Activated CD4-positive, alpha-beta T cell treated with anti-CD3 and anti-CD28 coated beads for 24 hours (primary cell): ENCODE measurements around the gene CMTM8.
A peak's percentile ranks its signal among the peaks of the same experiment; 100 is the strongest.

ENCODE experiments used
- DNase-seq, 2 donors: peaks; one replicate each; pipeline ENCODE4 v3.0.0-alpha.2; 2020; ENCODE audit warnings: low read depth in 2 of 2

The CMTM8 gene

DNA sequence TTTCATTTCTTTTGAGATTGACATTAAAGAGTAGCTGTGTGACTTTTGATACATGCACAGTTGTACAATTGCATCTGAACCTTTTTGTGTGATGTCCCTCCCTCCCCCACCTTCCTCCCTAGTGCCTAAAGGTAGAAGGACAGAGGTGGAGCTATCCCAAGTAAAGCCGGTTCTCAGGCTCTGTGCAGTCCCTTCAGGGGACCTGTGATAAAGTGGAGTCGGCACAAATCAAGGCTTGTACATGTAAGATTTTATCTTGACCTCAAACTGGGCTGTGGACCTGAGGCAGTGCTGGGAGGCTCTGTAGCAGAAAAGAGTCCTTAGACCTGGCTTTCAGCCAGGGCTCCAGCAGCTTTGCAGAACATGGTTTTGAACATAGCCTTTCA lies 97.6 kb downstream of the CMTM8 start:
- no peak for DNase-seq

DNA sequence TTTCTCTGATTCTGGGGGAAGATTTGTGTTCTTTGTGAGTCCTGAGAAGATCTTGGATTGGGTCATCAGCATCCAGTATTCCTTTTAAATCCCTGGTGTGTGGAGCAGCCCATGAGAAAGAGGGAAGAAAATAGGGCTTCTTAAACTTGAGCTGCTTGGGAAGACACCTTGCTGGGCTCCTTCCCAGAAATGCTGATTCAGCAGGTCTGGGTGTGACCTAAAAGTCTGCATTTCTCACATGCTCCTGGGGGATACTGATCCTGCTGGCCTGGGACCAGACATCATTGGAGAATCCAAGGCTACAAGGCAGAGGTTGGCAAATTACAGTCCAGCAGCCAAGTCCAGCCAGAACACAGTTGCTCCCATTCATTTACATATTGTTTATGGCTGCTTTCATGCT lies 99.0 kb downstream of the CMTM8 start:
- no peak for DNase-seq

DNA sequence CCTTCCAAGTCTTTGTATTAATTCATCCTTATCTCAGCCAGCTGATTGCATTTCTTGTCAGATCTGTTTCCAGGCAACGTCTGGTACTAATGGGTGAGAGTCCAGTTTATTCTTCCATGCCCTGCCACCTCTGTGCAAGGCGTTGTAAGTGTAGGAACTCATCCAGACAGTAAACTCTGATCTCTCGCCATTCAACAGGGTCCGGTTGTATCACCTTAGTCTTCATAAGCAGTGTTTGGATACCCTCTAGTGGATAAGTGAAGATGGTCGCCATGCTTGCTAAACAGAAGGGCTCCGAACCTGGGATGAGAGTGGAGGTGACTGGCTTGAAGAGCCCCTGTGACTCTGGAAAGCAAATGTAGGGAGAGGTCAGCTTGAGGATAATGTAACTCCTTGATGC lies 101.6 kb downstream of the CMTM8 start:
- no peak for DNase-seq

DNA sequence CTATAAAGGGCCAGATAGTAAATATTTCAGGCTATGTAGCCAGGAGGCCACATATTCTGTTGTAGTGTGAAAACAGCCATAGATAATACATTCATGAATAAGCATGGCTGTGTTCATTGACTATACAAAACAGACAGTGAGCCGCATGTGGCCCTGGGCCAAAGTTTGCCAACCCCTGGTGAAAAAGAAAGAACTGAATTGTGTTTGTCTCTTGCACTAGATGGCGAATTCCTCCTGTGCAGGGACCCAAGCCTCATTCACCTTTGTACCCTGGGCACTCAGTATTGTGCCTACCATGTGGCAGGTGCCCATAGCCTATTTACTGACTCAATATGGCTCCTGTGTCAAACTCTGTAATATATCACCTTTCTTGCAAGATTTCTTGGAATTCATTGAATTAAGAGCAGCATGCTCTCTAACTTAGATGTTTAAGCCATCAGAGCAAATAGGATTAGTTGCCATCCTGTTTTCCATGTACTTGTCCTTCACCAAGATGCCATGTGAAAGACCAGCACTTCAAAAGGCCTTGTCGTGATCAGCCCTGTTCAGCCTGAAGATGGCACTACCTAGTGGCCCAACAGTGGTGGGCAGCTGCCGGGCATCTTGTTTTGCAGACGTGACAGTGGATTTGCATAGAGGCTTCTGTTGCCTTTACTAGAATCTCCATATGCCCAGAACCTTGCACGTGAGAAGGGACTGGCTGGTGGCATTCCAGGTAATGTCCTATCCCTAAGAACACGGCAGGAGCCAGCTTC lies 102.3 kb downstream of the CMTM8 start:
- no peak for DNase-seq

DNA sequence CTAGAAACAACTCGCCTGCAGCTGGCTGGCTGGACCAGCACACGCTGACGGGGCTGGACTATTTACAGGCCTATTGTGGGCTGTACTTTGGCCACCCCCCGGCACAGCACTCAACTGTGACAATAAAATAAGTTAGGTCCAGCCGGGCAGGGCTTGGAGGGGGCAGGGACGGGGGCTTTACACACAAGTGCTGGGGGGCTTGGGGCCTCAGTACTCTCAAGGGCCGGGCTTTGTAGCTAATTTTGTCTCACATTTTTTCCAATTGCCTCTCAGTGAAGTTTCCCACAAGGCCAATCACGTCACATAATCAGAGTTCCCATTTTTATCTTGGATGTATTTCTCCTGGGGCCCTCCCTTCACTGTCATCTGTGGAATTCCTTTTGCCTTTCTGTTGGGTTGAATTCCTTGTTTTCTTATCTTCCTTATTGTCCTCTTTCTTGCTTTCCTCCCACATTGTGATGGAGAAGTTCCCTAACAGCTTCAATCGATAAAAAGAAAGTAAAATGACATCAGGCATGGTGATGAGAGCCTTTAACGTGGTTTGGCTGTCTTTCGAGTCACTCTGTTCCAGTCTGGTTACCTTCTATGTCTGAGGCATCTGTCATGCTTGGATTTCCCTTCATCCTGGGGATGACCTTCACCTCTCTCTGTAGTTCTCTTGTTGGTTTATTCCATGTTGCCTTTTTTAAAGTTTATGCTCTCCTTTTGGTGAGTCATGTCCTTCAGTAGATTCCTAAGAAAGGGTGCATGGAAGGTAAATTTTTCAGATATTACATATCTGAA lies 109.1 kb downstream of the CMTM8 start:
- DNase-seq = no peak

DNA sequence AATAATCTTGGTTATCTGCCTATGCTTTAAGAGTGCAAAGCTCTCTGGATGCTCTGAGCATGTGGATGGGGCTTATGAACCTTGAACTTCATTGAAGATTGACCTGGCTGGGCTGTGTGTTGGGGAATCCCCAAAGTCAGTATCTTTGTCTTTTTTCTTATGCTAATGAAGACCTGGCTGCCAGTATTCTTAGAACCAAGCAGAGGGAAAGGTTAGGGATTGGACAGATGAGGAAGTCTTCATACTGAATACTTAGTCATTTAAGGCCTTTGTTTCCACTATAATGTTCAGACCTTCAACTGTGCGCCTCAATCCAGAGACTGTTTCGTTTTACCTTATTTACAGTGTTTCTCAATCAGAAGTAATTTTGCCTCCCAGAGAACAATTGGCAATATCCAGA lies 110.7 kb downstream of the CMTM8 start:
- DNase-seq = no peak

DNA sequence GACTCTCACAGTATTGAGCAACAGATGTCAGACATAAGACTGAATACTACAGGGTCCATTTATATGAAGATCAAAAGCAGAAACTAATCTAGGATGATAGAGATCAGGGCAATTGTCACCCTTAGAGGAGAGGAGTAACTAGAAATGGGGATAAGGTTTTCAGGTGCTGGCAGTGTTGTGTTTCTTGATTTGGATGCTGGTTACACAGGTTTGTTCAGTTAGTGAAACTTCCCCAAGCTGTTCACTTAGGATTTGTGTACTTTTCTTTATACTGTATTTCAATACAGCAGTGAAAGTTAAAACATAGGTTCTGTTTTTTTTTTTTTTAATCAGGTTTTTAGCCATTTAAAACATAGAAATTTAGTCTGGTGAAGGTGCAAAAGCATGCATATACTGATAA lies 114.1 kb downstream of the CMTM8 start:
- no peak for DNase-seq

DNA sequence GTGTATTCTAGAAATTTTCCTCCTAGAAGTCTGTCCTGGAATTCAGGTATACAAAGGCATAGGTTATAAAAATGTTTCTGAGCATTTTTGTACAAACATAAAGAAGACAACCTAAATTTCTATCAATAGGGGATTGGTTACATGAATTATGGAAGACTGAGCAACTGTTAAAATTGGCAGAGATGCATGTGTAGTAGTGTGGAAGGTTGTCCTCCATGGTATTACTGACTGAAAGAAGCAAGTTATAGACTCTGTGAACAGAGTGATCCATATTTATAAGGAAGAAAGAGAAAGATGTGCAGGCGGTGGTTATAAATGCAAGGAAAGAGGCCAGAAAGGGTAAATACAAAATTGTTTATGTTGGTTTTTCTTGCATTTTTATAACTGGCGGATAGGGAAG lies 114.9 kb downstream of the CMTM8 start:
- no peak for DNase-seq

DNA sequence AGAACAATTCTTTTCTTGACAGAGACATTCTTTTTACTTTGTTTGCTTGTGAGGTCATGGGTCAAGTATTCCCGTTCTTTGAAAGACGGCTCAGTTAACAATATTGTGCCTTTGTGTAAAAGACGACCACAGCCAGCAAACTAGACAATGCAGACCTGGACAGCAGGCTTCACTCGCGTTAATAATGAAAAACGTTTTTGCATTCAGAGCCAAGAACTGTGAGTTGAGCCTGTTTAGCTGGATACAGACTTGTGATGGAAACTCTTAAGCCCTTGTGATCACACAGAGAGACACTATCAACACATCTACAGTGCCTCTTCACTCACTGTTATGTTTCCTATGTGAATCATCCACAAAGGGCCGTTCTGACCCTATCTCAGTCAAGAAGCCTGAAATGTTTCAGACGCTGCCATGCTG lies 115.9 kb downstream of the CMTM8 start:
- DNase-seq = no peak

DNA sequence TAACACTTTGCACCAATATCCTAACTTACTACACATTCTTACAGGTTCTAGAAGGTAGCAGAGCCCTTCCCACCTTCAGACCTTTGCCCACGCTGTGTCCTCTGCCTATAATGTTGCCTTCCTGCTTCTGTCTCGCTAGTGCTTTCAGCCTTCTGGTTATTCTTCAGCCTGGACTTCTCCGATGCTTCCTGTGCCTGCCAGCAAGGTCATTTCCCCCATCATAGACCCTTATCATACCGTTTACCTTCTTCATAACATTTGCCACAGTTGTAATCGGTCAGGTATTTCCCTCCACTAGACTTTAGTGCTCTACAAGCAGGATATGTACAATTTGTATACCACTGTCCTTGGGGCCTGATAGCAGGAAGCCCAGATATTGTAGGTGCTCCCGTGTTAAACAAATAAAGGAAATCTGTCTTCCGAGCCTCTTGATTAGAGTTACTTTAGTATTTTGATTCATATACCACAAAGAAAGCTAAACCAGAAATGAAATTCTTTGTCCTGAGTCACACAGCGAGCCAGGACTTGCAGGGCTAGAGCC lies 117.3 kb downstream of the CMTM8 start:
- no peak for DNase-seq

DNA sequence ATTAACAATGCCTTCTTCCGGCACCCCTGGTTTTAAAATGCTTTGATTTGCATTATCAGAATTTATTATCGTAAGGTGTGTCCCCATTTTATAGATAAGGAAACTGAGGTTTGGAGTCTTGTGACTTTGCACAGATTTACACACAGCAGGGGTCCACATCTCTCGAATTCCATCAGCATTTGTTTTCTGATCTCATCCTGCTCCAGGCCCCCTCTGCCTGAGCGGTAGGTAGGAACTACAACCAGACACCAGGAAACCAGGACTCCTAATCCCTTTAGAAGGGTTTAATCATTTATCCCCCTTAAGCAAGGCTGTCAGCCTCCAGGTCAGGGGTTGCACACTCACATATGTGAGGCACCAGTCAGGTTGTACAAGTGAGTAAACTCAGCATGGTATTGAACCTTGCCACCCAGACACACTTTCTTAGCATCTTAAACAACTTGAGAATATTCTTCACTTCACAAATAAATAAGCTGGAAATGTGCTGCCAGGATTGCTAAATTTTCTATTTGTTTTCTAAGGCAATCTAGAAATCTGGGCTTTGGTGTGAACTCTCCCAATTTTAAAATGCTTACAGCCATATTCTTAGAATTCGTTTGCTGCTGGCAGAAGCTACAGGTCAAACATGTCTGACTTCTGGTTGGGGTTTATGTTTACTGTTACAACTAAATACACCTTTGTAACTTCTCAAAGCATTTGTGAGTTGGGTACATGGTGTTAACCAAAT lies 121.4 kb downstream of the CMTM8 start:
- no peak for DNase-seq

DNA sequence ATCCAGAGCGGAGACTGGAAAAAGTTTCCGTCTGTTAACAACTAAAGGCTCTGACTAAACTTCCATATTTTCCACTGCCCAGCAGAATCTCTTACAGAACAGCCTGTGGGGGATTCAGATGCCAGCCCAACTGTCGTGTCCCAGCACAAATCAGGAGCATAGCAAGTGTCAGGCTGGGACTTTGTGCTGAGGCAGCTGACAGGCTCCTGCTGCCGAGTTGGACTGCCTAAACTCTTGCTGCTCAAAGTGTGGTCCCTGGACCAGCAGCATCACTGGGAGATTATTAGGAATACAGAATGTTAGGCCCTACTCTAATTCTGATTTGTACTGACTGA lies 122.0 kb downstream of the CMTM8 start:
- DNase-seq = no peak

DNA sequence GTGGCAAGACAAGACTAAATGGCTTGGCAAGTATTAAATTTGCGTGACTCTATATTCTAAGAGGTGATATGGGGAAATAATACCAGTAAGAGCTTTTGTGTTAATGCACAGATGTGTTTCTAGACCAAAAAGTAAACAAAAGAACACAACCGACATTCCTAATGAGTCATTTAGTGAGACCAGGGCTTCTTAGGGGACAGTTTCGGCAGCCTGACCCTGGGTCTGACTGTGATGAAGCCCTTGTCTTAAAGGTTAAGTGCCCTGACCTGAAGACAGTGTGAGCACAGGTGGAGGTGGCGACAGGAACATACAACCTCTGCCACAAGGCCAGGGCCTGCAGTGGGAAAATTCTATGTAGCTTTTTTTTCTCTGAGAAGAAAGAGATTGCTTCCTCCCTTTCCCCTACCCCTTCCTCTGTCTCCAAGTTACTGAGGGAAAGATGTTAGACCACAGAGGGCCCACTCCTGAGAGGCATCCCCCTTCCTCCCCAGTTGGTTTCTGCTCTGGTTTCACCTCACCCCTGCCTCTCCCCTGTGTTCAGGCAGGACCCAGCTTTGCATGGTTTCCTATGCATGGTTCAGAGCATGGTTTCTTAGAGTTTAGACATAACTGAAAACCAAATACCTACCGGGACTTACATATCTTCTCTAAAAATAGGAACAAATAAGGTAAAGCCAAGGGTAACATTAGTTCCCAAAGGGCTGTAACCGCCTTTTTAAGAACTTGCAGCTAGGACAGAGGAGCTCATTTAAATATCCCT lies 128.3 kb downstream of the CMTM8 start:
- no peak for DNase-seq

DNA sequence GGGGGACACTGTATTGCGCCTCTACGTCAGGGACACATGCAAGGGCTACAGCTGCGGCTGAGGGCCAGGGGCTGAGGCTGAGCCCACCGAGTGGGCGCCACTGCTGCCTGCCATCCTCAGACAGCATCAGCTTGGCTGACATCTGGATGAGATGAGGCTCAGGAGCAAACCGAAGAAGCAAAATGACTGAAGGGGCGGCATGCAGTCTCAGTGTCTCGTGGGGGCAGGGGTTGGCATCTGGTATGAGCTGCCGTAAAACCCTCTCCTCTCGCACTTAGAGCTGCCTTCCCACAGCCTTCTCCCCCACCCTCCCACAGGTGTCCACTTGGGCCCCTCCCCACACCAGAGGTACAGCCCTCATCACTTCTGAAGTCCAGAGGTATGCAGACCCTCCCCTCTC lies 129.0 kb downstream of the CMTM8 start:
- no peak for DNase-seq

DNA sequence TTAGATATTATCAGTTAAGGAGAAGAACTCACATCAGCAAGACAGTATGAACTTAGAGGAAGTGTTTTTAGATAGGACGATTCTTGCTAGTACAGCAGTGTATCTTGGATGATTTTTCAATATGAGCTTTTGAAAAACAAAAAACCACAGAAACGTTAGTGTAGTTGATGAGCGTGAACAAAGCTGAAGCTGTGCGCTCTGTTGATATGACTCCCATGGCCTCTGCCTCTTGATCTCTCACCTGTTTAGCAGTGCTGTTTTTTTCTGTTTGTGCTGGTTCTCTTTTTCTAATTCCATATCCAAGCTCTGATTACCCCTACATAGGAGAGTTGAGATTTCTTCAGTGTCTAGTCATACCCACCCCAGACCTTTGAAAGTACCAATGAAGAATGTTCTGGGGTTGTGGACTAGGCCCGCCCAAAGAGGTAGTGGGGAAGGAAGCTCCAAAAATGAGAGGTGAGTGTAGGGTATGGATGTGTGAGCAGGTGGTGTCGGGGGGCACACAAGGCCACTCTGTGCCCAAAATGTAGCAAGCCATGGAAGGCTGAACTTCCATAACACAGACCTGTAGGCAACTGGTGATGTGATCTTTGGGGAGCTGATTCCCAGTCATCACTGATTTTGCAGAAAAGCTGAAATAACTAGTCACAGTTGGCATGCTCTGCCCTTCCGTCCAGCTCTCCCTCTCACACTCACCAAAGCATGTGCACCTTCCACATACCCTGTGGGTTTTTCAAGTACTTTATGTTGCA lies 133.2 kb downstream of the CMTM8 start:
- no peak for DNase-seq

DNA sequence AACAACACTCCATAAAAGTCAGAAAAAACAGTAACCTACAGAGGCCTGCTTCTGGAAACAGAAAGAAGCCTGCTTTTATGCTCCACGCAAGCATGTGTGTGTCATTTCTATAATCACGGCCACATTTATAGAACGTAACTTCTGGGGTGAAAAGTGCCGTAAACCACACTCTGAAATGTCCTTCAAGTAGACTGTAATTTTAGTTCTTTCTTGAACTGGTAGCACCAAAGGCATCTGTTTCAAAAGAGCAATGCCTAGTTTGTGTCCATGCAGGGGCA lies 133.7 kb downstream of the CMTM8 start:
- DNase-seq = no peak

DNA sequence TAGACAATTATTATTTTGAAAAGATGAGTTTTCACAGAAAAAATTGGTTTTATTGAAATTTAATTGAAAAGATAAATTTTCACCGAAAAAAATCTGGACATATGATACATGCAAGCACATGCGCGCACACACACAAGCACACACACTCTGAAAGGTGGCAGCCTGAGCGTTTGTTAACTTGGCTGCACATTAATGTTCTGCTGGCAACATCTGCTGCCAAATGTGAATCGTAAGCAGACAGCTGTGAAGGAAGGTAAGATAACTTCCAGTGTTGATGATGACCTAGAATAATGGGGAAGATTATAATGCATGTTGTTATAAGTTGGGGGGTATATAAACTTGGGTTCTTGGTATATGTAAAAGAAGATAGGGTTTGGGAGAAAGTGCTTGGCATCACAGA lies 134.8 kb downstream of the CMTM8 start:
- DNase-seq = no peak

DNA sequence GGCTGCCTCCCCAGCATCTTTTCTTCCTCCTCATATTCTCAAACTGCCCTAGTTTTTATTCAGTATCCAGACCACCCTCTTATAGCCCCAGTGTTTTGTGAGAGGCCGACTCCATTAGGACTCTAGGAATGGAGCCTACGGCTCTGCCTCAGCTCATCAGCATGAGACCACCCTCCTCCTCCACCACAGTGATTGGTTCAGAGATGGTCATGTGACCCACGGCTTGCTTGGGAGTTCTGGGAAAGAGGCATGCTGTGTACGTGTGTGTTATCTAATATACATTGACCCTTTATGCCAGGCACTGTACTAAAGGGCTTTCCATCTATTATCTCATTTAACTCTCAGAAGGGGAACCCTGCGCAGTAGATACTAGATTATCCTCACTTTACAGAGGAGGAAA lies 135.4 kb downstream of the CMTM8 start:
- DNase-seq = no peak

DNA sequence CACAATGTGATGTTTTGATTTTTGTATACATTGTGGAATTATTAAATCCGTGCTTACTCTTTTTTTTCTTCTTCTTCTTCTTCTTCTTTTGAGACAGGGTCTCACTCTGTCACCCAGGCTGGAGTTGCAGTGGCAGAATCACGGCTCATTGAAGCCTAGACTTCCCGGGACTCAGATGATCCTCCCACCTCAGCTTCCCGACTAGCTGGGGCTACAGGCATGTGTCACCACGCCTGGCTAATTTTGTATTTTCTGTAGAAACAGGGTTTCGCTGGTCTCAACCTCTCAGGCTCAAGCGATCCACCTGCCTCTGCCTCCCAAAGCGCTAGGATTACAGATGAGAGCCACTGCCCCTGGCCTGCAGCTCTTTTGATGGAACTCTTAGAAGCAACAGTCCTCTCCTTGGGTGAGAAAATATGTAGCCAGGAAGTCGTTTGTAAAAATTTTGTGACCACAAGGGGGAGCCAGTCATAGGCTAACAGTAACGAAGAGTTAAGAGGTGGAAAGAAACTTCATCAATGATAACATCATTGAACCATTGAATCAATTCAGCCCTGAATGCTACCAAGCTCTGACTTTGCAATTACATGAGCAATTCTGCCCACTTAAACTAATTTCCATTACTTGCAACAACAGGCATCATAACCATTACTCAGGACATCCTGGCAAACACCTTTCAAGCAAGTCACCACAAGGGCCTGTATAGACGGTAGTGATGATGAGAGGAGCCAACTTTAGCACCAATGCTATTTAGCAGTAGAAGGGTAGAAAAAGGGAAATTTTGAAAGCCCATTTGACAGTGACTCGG lies 136.5 kb downstream of the CMTM8 start:
- DNase-seq = peak in 1 of 2 donors; percentile 73

DNA sequence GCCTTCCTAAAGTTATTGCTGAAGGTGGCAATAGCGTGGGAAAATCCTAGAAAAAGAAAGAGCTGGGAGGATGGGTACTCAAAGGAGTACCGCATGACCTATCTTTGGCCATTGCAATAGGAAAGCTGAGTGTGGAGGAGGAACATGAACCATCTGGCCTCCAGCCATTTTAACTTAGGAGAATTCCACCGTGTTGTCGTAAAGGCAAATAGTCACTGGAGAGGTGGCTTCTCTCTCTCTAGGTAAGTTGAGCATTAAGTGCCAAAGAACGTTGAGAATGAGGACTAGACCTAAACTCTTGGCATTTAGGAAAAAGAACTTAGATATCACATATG lies 137.1 kb downstream of the CMTM8 start:
- no peak for DNase-seq

DNA sequence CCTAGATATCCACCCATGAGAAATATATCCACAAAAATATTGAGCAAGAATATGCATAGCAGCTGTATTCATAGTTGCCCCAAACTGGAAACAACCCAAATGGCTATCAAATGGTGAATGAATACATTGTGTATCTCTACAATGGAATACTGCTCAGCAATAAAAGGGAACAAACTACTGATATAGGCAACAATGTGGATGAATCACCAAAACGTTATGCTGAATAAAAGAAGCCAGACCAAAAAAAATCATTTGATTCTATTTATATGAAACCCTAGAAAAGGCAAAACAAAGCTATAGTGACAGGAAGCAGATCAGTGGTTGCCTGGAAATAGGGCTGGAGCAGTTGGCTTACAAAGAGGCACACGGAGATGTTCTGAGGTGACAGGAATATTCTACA lies 137.6 kb downstream of the CMTM8 start:
- DNase-seq = no peak
